SU-DHL-6 (cell line): ENCODE measurements around the gene EDAR.

Experiments
- H2AFZ ChIP-seq: fragments of 200-600 bp; sonication (generic); 2 replicates; pipeline ENCODE4 v1.6.1; 2014; ENCODE audit warnings: low read depth, mild to moderate bottlenecking, moderate library complexity, mixed read lengths, antibody characterized with exemption, low read length; ENCODE audit not compliant: severe bottlenecking
- H3F3A ChIP-seq: fragments of 200-600 bp; shearing (Covaris generic); 2 replicates; pipeline ENCODE4 v1.6.0; 2016; ENCODE audit warnings: antibody characterized with exemption, mild to moderate bottlenecking; ENCODE audit not compliant: insufficient read depth
- H3K27ac ChIP-seq: fragments of 200-600 bp; sonication (generic); 2 replicates; pipeline ENCODE4 v1.5.1; 2016; ENCODE audit warnings: low read depth, mild to moderate bottlenecking, low read length, moderate library complexity, mixed read lengths
- H3K27me3 ChIP-seq: fragments of 200-600 bp; sonication (generic), shearing (Covaris generic); 2 replicates; pipeline ENCODE4 v1.6.0; 2014; ENCODE audit warnings: mild to moderate bottlenecking, low read length
- H3K36me3 ChIP-seq: fragments of 200-600 bp; sonication (generic); 2 replicates; pipeline ENCODE4 v1.6.1; 2014; ENCODE audit warnings: mild to moderate bottlenecking, low read length, mixed read lengths
- H3K4me2 ChIP-seq: fragments of 300-600, 200-600 bp; shearing (Covaris generic), sonication (generic); 2 replicates; pipeline ENCODE4 v1.6.0; 2014; ENCODE audit warnings: low read length, low read depth, mild to moderate bottlenecking; ENCODE audit not compliant: poor library complexity, severe bottlenecking
- H3K4me3 ChIP-seq: fragments of 200-600 bp; sonication (generic); 2 replicates; pipeline ENCODE4 v1.5.1; 2014; ENCODE audit warnings: antibody characterized with exemption, low read length, mild to moderate bottlenecking, mixed read lengths; ENCODE audit not compliant: insufficient read depth, poor library complexity, severe bottlenecking
- H3K79me2 ChIP-seq: fragments of 200-600 bp; sonication (generic); 2 replicates; pipeline ENCODE4 v1.6.1; 2014; ENCODE audit warnings: mild to moderate bottlenecking, low read length, moderate library complexity; ENCODE audit not compliant: insufficient read depth
- H3K9ac ChIP-seq: fragments of 200-600 bp; sonication (generic); 2 replicates; pipeline ENCODE4 v1.7.0; 2014; ENCODE audit warnings: mild to moderate bottlenecking, low read length
- H3K9me2 ChIP-seq: fragments of 200-600 bp; sonication (generic); replicated peaks from 2 replicates; pipeline ENCODE4 v1.6.1; 2014; ENCODE audit warnings: low read length; ENCODE audit not compliant: insufficient read depth
- H3K9me3 ChIP-seq: fragments of 200-600 bp; sonication (generic); 2 replicates; pipeline ENCODE4 v1.6.1; 2014; ENCODE audit warnings: low read length, mixed read lengths; ENCODE audit not compliant: insufficient read depth
- H4K20me1 ChIP-seq: fragments of 200-600 bp; sonication (generic); 2 replicates; pipeline ENCODE4 v1.6.1; 2014; ENCODE audit warnings: low read depth, mild to moderate bottlenecking, antibody characterized with exemption, low read length, moderate library complexity, mixed read lengths
- EZH2phosphoT487 ChIP-seq: fragments of 200-600 bp; sonication (generic), shearing (Covaris generic); conservative IDR thresholded peaks from 2 replicates; pipeline ENCODE4 v1.6.1; 2018; ENCODE audit warnings: mild to moderate bottlenecking, antibody characterized with exemption, low read length, moderate library complexity, mixed read lengths
- TF ChIP-seq, protein P1 (sequence below): fragments of 200-600 bp; sonication (generic); IDR thresholded peaks from one replicate; pipeline ENCODE4 v1.5.1; 2017; ENCODE audit warnings: antibody characterized with exemption, mild to moderate bottlenecking, low read length, moderate library complexity; ENCODE audit not compliant: insufficient read depth, poor library complexity, severe bottlenecking

The EDAR gene

DNA sequence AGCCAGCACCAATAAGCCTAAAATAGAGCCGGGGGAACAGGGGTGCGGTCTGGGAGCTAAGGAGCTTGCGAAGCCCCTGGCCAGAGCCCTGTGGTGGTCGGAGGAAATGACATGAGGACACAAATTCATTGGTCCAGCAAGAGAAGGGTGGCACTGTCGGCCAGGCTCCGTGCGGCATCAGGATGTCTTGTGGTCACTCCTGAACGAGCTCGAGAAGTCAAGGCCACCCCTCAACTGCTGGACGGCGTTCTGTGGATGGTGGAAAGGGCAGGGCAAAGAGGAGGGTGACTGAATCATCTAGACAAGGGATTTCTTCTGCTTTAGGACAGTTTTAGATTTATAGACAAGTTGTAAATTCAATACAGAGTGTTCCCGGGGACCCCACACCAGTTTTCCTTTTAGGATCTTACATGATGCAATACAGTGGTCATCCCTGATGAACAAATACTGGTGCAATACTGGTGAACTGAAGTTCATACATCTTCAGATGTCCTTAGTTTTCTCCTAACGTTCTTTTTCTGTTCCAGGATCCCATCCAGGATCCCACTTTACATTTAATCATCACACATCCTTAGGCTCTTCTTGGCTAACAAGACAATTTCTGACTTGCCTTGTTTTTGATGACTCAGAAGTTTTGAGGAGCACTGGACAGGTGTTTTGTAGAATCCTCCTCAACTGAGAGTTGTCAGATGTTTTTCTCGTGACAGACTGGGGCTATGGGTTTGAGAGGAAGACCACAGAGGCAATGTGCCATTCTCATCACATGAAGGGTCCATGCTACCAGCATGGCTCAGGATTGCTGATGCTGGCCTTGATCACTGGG lies 13.2 kb downstream of the EDAR start:
- no peak overlapping the region for H2AFZ ChIP-seq
- no peaks in the 10 kb centered on the region for H3K36me3 ChIP-seq
- H3K4me2 ChIP-seq, result no peak overlapping the region
- H3K27me3 ChIP-seq, result no peaks in the 10 kb centered on the region
- H3K4me3 ChIP-seq, result no peak overlapping the region
- no peak overlapping the region for H3K27ac ChIP-seq
- H3K79me2 ChIP-seq, result no peaks in the 10 kb centered on the region
- TF ChIP-seq, protein P1, sequence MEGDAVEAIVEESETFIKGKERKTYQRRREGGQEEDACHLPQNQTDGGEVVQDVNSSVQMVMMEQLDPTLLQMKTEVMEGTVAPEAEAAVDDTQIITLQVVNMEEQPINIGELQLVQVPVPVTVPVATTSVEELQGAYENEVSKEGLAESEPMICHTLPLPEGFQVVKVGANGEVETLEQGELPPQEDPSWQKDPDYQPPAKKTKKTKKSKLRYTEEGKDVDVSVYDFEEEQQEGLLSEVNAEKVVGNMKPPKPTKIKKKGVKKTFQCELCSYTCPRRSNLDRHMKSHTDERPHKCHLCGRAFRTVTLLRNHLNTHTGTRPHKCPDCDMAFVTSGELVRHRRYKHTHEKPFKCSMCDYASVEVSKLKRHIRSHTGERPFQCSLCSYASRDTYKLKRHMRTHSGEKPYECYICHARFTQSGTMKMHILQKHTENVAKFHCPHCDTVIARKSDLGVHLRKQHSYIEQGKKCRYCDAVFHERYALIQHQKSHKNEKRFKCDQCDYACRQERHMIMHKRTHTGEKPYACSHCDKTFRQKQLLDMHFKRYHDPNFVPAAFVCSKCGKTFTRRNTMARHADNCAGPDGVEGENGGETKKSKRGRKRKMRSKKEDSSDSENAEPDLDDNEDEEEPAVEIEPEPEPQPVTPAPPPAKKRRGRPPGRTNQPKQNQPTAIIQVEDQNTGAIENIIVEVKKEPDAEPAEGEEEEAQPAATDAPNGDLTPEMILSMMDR, result no peak
- TF ChIP-seq EZH2phosphoT487, result no peak
- no peaks in the 10 kb centered on the region for H3K9me3 ChIP-seq
- H3K9ac ChIP-seq, result no peak overlapping the region
- no peaks in the 10 kb centered on the region for H3K9me2 ChIP-seq
- no peaks in the 10 kb centered on the region for H3F3A ChIP-seq
- H4K20me1 ChIP-seq, result no peaks in the 10 kb centered on the region

DNA sequence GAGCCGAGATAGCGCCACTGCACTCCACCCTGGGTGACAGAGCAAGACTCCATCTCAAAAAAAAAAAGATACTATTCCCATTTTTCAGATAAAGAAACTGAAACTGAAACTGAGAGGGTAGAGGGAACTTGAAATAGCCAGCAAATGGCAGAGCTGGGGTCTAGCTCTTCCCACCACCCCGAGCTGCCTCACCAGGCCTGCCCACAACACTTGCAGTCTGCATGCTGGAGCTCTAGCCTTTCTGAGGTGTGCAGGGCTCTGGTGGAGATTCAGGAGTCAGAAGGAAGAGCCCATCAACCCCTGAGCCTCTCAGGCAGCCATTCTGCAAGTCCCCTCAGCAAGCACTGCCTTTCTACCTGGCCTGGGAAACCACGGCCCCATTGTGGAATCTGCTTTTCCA lies 14.3 kb downstream of the EDAR start:
- Histone ChIP-seq H2AFZ (no peak overlapping the region), H3K4me2 (no peak overlapping the region), H3K36me3 (no peaks in the 10 kb centered on the region), H3K9me2 (no peaks in the 10 kb centered on the region), H3F3A (no peaks in the 10 kb centered on the region), H3K9ac (no peak overlapping the region), H3K4me3 (no peak overlapping the region), H3K79me2 (no peaks in the 10 kb centered on the region), H3K27me3 (no peaks in the 10 kb centered on the region), H4K20me1 (no peaks in the 10 kb centered on the region), H3K9me3 (no peaks in the 10 kb centered on the region), H3K27ac (no peak overlapping the region)
- TF ChIP-seq, protein P1, result no peak
- TF ChIP-seq EZH2phosphoT487, result no peak

DNA sequence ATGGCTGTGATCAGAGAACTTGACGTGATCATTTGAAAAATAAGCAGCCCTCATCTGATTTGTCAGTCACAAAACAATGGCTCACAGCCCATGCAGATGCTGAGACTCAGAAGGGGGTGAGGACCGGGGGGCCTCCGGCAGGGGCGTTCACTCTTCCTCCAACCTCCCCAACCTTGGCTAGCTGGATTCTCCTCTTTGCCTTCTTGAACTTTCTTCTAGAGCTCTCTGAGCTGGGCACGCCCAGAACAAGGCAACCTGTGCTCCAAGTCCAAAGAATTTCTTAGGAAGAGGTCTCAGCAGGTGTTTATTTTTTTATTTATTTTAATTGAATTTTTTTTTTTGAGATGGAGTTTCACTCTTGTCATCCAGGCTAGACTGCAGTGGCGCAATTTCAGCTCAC lies 16.4 kb downstream of the EDAR start:
- no peaks in the 10 kb centered on the region for H3F3A ChIP-seq
- no peaks in the 10 kb centered on the region for H3K27me3 ChIP-seq
- H4K20me1 ChIP-seq, result no peaks in the 10 kb centered on the region
- TF ChIP-seq, protein P1, result no peak
- TF ChIP-seq EZH2phosphoT487, result no peak
- no peak overlapping the region for H3K9ac ChIP-seq
- no peaks in the 10 kb centered on the region for H3K9me3 ChIP-seq
- no peak overlapping the region for H3K27ac ChIP-seq
- no peak overlapping the region for H3K4me2 ChIP-seq
- H3K36me3 ChIP-seq, result no peaks in the 10 kb centered on the region
- H3K9me2 ChIP-seq, result no peaks in the 10 kb centered on the region
- H3K79me2 ChIP-seq, result no peaks in the 10 kb centered on the region
- H3K4me3 ChIP-seq, result no peak overlapping the region
- no peak overlapping the region for H2AFZ ChIP-seq
